ENCODE results near the gene SPTLC1.
"Not testable (repeated sequence)": the region's sequence is repeated elsewhere in the genome, so short reads cannot be mapped to it uniquely, and the experiment has no call there.

Gene SPTLC1, protein sequence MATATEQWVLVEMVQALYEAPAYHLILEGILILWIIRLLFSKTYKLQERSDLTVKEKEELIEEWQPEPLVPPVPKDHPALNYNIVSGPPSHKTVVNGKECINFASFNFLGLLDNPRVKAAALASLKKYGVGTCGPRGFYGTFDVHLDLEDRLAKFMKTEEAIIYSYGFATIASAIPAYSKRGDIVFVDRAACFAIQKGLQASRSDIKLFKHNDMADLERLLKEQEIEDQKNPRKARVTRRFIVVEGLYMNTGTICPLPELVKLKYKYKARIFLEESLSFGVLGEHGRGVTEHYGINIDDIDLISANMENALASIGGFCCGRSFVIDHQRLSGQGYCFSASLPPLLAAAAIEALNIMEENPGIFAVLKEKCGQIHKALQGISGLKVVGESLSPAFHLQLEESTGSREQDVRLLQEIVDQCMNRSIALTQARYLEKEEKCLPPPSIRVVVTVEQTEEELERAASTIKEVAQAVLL

GRCh38 chr9:92115071-92115858, at the start of gene SPTLC1:
Gene SPTLC1, minus strand, starts transcription at chr9:92115413. Its CDS starts 43 bp downstream, at chr9:92115370.
- DNase-seq: peak; percentile 28

DNA sequence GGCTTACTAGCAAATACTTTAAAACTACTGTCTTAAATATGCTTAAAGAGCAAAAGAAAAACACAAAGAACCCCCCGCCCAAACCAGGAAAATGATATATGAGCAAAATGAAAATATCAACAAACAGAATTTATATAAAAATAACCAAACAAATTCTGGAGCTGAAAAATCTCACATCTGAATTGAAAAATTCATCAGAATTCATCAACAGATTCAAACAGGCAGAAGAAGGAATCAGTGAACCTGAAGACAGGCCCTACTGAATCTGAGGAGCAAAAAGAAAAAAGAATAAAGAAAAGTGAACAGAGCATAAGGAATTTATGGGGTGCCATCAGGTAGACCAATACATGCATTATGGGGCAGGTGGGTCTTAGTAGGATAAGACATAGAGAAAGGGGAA, 49.8 kb upstream of the SPTLC1 start:
- no peak for DNase-seq

DNA sequence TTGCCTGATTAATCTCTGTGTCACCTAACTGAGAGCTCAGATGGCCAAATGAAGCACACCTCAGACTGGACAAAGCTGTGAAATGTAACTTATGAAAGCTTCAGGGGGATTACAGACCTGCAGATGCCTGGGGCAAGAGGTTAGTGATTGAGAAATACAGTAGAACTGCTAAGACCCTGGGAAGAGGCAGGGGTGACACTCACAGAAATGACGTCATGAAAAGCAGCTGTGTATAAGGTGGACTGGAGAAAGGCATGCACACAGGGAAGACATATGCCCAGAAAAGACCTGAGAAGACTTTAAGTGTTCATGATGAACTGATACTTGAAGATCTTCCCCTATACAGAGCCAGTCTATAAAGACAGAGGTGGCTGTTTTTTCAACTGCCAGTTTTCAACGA, 49.3 kb upstream of the SPTLC1 start:
- no peak for DNase-seq

DNA sequence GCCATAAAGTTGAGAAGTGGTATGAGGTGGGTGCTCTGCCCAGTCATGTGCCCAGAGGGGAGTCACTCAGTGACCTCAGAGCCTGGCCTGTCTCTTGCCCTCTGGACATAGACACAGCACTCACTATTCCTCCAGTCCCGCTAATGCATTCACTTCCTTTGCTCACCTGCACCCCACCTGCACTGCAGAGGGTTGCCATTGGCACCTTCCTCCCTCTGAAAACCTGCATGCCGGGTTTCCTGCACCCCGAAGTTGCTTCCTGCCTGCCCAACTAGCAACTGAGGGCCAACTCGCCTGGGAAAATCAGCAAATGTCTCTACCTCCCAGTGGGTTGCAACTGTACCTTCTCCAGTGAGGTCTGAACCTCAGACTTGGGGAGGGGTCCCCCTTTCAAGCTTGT, 48.1 kb upstream of the SPTLC1 start:
- DNase-seq: no peak

DNA sequence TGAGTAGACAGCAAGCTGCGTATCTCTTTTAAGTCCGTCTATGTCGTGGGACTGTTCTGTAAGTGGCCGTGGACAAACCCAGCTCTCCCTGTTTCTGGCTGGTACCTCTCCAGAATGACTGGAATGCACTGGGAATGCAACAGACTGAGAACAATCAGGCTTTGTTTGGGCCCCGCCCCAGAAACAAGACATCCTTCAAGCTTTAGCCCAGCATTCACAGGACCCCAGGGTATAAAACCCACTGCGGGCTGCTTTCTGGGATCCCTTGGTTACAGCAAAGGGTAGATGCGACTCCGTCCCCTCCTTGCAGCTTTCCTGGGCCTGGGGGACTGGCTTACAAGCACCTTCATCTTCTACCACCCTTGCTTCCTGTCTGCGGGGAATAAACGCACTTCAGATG, 45.6 kb upstream of the SPTLC1 start:
- no peak for DNase-seq

DNA sequence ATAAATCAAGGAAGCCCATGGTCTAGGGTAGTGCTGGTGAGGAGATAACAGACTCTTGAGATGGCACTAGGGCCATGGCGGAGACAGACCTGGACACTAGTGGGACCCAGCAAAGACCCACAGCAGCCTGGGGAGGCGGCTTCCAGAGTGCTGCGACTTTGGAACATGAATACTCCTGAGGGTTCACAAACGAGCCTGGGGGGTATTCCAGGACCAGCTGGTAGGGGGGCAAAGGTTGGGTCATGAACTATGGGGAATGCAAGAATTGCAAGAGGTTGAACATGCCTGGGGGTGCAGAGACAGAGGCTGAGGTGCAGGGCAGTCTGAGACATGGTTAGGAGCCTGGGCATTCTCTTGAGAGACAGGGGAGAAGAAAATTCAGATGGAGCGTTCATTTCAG, 43.8 kb upstream of the SPTLC1 start:
- no peak for DNase-seq

DNA sequence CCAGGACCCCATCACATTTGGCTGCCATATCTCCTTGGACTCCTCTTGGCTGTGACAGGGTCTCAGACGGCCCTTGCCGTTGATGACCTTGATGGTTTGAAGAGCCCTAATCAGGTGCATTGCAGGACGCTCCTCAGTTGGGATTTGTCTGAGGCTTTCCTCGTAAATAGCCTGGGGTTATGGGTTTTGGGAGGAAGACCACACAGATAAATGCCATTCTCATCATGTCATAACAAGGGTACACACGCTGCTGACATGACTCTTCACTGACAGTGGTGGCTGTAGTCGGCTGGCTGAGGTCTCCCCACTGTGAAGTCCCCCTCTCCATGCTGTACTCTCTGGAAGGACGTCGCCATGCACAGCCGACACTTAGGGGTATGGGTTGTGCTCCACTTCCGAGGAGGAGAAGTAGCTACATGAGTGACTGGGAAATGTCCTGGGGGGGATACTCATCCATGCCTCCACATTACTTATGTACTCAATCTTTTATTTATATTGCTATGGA, 42.9 kb upstream of the SPTLC1 start:
- no peak for DNase-seq

DNA sequence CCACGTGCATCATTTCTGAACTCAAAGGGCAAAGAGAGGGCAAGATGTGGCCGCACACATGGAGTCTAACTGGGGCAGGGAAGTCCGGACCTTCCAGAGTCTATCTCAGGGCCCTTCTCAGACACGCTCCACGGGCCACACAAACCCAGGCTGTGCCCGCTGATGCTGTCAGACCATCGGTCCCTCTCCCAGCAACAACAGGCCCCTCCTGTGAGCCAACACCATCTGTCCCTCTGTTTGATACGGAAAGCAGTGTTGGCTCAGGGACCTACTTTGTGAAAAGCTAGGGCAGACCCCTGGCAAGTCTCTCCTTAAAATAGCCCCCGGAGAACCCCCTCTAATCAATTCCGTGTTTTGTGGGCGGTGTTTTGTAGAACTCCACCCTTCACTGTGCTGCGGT, 40.5 kb upstream of the SPTLC1 start:
- DNase-seq: not testable (repeated sequence)

GRCh38 chr9:92155221-92155620, 40.0 kb upstream of the SPTLC1 start:
- no peak for DNase-seq

DNA sequence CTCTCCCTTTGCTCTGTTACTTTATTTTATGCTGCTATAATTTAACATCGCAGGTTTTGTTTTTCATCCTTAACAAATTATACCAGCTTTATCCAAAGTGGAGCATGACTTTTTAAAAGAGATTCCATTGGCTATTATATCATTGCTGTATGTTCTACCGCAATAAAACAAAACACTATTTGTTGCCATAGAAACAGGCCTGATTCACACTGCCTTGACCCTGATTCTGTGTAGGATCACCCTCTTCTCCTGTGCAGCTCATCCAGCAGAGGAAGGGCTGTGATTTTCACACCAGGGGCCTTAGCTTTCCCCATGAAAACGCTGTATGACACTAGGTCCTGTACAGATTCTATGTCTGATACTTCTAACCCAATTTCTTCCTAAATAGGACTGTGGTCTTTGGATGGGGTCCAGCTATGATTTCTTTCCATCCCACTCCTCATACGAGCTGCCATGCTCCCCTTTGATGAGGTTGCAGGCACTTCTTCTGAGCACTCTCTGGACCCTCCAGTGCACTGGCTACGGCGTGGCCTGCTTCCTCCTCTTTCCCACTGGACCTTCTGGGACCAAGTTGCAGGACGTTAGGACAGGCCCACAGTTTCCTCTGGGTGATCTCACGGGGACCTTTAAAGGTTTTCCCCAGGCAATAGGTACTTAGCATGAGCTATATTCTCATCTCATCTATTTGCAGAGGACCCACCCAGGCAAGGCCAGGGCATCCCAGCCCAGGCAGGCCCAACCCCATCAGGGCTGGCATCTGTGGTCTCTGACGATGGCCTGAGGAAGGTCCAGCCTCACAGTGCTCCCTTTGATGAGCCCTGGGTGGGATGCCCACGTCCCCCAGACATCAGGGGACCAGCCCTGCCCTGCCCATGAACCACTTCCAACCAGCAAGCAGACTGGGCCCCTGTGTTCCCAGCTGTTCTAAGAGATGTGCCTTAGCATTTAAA, 38.5 kb upstream of the SPTLC1 start:
- DNase-seq: not testable (repeated sequence)

GRCh38 chr9:92151691-92152393, 36.6 kb upstream of the SPTLC1 start:
- no peak for DNase-seq

GRCh38 chr9:92150501-92151470, 35.6 kb upstream of the SPTLC1 start:
- DNase-seq: not testable (repeated sequence)

DNA sequence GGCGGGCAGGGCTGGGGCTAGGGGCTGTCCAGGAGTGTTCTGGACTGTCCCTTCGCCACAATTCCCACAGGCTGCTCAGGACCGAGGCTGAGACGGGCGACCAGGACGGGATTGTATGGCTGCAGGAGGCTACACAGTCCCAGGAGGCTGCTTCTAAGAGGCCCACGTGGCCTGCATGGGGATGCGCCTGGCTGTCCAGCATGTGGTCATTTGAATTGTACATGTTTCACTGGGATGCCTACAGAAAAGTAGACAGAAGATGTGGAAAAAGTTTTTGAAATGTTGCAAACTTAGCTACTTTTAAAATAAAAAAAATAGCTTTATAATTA, 32.6 kb upstream of the SPTLC1 start:
- DNase-seq: no peak

DNA sequence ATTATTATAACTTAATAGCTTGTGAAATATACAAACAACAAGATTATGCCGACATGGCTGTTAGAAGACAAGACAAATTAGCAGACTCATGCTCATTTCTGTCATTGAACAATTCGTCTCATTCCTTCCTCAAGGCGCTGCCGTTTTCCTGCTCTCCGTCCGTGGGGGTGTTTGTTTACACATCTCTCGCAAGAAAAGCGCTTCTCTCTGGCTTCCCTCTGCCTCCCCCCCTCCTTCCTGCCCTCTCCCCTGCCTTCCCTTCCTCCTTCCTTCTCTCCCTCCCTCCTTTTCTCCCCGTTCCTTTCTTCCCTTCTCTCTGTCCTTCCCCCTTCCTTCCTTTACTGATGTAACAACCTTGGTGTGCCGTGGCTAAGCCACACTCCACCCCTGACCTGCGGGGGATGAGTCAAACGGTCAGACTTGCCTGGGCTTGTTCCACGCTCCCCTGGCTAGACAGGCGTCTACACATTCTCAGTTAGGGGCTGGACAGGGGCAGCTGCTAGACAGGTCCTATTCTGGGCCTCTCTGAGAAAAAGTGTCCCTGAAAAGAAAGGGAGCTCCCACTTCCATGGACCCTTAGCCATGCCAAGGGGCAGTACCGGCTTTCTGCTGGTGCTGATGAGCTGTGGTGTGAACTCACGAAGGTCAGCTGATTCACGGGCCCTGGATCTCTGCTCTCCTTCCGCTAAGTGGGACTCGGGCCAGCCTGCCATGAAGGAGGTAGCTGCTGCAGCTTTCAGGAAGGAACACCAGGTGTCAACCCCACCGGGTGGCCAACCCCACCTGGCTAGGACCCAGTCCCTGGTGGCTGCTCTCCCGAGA, 32.0 kb upstream of the SPTLC1 start:
- DNase-seq: no peak

DNA sequence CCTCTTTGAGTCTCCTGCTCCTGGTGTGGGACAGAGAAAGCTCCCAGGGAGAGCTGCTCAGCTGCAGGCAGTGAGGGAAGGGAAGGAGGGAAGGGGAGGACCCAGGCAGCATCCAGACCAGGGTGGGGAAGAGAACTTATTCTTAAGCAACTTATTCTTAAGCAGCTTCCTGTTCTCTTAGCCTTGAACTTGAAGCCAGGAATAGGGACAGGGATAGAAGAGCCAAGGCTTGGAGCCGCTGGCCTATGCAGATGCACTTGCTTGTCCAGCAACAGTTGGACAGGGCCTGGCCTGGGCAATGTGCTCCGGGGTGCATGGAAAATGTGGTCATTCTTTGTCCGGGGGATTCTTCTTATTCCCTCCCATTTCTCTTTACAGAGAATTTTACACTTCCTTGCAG, 31.4 kb upstream of the SPTLC1 start:
- no peak for DNase-seq

DNA sequence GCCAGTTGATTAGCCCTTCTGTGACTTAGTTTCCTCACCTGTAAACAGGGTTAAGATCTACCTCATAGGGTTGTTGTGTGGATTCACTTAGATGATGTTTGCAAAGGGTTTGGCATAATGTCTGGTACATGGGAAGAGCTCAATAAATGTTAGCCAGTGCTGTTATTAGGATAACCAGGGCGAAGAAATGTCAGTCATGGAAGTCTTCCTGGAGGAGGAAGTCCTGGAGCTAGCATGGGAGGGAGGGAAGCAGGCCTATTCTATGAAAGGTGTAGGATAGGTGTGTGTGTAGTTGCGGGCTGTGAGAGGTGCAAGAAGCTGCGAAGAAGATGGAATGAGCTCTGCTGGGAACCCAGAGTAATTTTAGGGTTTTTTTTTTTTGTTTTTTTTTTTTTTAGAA, 30.6 kb upstream of the SPTLC1 start:
- not testable (repeated sequence) for DNase-seq

DNA sequence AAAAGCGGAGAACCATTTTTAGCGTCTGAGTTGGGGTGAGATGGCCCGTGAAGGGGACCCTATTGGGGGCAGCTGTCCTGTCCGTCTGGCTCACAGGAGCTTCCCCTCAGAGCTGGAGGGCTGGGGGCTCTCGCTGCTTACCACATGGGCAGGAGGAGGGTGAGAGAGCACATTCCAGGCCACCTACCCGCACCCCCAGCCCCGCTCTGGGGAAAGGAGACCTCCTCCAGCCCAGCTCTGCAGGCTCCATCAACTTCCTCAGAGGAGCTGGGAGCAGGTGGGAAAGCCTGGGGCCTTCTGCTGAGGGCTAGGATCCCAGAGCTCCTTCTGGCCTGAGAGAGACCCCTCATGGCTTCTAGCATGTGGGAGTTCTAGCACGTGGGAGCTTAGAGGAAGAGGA, 27.1 kb upstream of the SPTLC1 start:
- DNase-seq: no peak

- DNase-seq: no peak
Observed at GRCh38 chr9:92141144-92142129, 26.2 kb upstream of the SPTLC1 start.

- no peak for DNase-seq
Observed at GRCh38 chr9:92140754-92141143, 25.5 kb upstream of the SPTLC1 start.
